Endothelial cell (in vitro differentiated cells): ENCODE data around the gene LRRC43. TPM values are rescaled to one million over a fixed set of nuclear protein-coding genes. Genes with fewer than 3 reads are reported as not detected.

Experiments
- DNase-seq: peaks from one replicate; pipeline ENCODE4 v3.0.0; 2021; ENCODE audit warnings: low spot score
- H3K27ac Mint-ChIP-seq: one replicate; pipeline ENCODE4 v1.8.0; 2021; ENCODE audit warnings: mixed read lengths, inconsistent platforms; ENCODE audit not compliant: unreplicated experiment
- H3K27me3 Mint-ChIP-seq: one replicate; pipeline ENCODE4 v1.8.0; 2021; ENCODE audit warnings: mild to moderate bottlenecking, moderate library complexity, mixed read lengths, inconsistent platforms; ENCODE audit not compliant: unreplicated experiment
- H3K36me3 Mint-ChIP-seq: one replicate; pipeline ENCODE4 v1.8.0; 2021; ENCODE audit warnings: mild to moderate bottlenecking, low read depth, mixed read lengths, inconsistent platforms; ENCODE audit not compliant: unreplicated experiment
- H3K4me1 Mint-ChIP-seq: one replicate; pipeline ENCODE4 v1.8.0; 2021; ENCODE audit warnings: mild to moderate bottlenecking, mixed read lengths, inconsistent platforms; ENCODE audit not compliant: unreplicated experiment
- H3K4me3 Mint-ChIP-seq: one replicate; pipeline ENCODE4 v1.8.0; 2021; ENCODE audit warnings: mild to moderate bottlenecking, mixed read lengths, inconsistent platforms; ENCODE audit not compliant: unreplicated experiment
- H3K9me3 Mint-ChIP-seq: one replicate; pipeline ENCODE4 v1.8.0; 2021; ENCODE audit warnings: mixed read lengths, inconsistent platforms; ENCODE audit not compliant: unreplicated experiment
- total RNA-seq: library from RNA; stranded (reverse); fragmentation: NEBNext Ultra II Directional; extraction: Animal tissue kit (Norgen Biotek cat#: 25700); gene quantifications from one replicate; pipeline ENCODE4 v1.2.1, GENCODE V29; 2021; ENCODE audit not compliant: unreplicated experiment
- TF ChIP-seq, protein P1 (sequence below): fragments of 200-600 bp; sonication (generic); IDR thresholded peaks from one replicate; pipeline ENCODE4 v1.5.0; 2021; ENCODE audit warnings: antibody characterized with exemption; ENCODE audit not compliant: unreplicated experiment

LRRC43 gene
- total RNA-seq, 1 donor from 2014 or later = 0.31 TPM

DNA sequence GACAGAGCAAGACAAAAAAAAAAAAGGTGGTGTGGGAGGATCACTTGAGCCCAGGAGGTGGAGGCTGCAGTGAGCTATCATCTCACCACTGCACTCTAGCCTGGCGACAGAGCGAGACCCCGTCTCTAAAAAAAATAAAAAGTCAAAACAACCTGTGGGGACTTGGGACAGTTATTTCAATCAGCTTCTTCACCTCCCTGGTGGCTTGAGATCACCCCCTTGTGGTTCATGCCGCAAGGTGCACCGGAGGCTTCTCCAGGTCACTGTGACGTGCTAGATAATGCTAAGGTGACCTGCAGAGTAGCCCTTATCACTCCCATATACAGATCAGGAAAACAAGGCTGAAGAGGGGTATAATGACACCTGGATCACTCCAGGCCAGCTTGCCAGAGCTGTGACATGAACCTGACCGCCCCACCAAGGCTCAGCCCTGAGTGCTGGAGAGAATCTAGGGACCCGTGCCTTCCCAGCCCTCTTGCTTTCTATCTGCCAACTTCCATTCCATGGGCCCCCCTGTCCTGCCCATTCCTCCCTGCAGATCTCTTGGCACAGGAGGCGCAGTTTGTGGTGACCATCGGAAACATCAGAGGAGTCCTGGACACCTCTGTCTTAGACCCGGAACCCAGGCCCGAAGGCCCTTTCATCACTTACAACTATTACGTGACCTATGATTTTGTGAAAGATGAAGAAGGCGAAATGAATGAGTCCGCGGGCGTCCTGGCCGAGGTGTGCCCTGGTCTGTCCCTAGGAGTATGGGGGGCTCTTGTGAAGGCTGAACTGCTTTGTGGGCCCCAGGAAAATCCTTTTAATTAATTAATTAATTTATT lies 8.1 kb downstream of the LRRC43 start:
- H3K27me3 Mint-ChIP-seq = peaks cover 4% of the 10 kb centered on the region
- H3K4me3 Mint-ChIP-seq = no peak overlapping the region
- TF ChIP-seq, protein P1, sequence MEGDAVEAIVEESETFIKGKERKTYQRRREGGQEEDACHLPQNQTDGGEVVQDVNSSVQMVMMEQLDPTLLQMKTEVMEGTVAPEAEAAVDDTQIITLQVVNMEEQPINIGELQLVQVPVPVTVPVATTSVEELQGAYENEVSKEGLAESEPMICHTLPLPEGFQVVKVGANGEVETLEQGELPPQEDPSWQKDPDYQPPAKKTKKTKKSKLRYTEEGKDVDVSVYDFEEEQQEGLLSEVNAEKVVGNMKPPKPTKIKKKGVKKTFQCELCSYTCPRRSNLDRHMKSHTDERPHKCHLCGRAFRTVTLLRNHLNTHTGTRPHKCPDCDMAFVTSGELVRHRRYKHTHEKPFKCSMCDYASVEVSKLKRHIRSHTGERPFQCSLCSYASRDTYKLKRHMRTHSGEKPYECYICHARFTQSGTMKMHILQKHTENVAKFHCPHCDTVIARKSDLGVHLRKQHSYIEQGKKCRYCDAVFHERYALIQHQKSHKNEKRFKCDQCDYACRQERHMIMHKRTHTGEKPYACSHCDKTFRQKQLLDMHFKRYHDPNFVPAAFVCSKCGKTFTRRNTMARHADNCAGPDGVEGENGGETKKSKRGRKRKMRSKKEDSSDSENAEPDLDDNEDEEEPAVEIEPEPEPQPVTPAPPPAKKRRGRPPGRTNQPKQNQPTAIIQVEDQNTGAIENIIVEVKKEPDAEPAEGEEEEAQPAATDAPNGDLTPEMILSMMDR = peak; percentile 65
- no peak overlapping the region for H3K27ac Mint-ChIP-seq
- H3K36me3 Mint-ChIP-seq = no peaks in the 10 kb centered on the region
- H3K4me1 Mint-ChIP-seq = no peaks in the 10 kb centered on the region
- peak; percentile 82 for DNase-seq
- no peaks in the 10 kb centered on the region for H3K9me3 Mint-ChIP-seq

DNA sequence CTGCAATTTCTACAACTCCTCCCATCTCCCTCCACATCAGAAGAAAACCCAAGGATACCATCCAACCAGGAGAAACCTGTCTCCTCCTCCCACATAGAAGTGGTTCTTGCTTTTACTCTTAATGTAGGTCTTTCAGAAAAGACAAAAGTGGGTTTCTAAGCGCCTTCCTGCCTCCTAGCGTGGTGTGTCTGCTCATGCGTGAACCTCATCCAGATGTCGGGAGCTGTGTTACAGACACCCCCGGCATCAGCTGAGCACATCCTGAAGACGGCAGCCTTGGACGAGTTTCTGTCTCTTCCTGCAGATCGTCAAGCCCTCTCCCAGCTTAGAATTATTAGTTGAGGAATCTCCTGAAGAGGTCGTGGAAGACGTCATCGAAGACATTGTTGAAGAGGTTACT lies 9.5 kb downstream of the LRRC43 start:
- no peak for DNase-seq
- no peaks in the 10 kb centered on the region for H3K4me1 Mint-ChIP-seq
- H3K27ac Mint-ChIP-seq = no peak overlapping the region
- no peak overlapping the region for H3K4me3 Mint-ChIP-seq
- no peaks in the 10 kb centered on the region for H3K36me3 Mint-ChIP-seq
- no peaks in the 10 kb centered on the region for H3K9me3 Mint-ChIP-seq
- TF ChIP-seq, protein P1 = no peak
- peaks cover 6% of the 10 kb centered on the region for H3K27me3 Mint-ChIP-seq

DNA sequence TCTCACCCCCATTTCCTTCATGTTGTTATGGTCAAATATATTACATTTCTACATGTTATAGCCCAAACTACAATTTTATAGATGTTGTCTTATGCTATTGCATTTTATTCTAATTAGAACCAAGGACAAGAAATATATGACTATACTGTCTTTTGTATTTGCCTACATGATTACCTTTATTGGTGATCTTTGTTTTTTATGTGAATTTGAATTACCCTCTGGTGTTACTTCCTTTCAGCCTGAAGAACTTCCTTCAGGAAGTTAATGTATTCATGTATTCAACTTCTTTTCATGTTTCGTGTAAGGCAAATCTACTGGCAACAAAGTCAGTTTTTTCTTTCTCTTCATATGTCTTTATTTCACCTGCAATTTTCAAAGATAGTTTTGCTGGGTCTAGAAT lies 11.9 kb downstream of the LRRC43 start:
- Mint-ChIP-seq H3K36me3 (no peaks in the 10 kb centered on the region), H3K27ac (no peak overlapping the region), H3K9me3 (no peaks in the 10 kb centered on the region), H3K27me3 (peaks cover 9% of the 10 kb centered on the region), H3K4me3 (no peak overlapping the region), H3K4me1 (no peaks in the 10 kb centered on the region)
- DNase-seq = no peak
- TF ChIP-seq, protein P1 = no peak

DNA sequence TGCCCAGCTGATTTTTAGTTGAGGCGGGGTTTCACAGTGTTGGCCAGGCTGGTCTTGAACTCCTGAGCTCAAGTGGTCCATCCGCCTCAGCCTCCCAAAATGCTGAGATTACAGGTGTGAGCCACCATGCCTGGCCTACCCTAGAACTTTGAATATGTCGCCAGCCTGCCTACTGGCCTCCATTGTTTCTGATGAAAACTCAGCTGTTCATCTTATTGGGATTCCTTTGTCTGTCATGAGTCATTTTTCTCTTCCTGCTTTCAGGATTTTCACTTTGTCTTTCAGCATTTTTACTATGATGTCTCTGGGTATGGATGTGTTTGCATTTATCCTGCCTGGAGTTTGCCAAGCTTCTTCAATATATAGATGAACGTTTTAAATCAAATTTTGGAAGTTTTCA lies 12.5 kb downstream of the LRRC43 start:
- TF ChIP-seq, protein P1 = no peak
- Mint-ChIP-seq H3K27me3 (peaks cover 9% of the 10 kb centered on the region), H3K27ac (no peak overlapping the region), H3K4me3 (no peak overlapping the region), H3K4me1 (no peaks in the 10 kb centered on the region), H3K36me3 (no peaks in the 10 kb centered on the region), H3K9me3 (no peaks in the 10 kb centered on the region)
- no peak for DNase-seq

DNA sequence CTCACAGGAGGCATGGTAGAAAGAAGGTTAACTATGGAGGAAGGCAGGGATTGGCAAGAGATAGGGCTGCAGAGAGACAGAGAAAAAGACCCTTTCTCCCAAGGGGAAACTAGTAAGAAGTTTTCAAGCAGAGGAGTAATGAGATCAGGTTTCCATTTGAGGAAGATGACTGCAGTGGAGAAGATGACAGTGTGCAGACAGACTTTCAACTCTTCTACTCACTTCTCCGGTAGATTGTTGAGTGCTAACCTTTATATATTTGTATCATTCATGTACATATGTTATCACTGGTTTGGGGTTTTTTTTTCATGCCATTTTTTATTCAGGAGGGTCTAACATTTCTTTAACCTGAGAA lies 14.7 kb downstream of the LRRC43 start:
- no peaks in the 10 kb centered on the region for H3K9me3 Mint-ChIP-seq
- TF ChIP-seq, protein P1 = no peak
- H3K4me1 Mint-ChIP-seq = no peaks in the 10 kb centered on the region
- DNase-seq = no peak
- no peaks in the 10 kb centered on the region for H3K36me3 Mint-ChIP-seq
- no peak overlapping the region for H3K27ac Mint-ChIP-seq
- H3K4me3 Mint-ChIP-seq = no peak overlapping the region
- H3K27me3 Mint-ChIP-seq = peaks cover 9% of the 10 kb centered on the region
